ENCODE measurements around the gene PDCD11.
"Not testable (repeated sequence)": the region's sequence is repeated elsewhere in the genome, so short reads cannot be mapped to it uniquely, and the experiment has no call there.

PDCD11 gene, protein sequence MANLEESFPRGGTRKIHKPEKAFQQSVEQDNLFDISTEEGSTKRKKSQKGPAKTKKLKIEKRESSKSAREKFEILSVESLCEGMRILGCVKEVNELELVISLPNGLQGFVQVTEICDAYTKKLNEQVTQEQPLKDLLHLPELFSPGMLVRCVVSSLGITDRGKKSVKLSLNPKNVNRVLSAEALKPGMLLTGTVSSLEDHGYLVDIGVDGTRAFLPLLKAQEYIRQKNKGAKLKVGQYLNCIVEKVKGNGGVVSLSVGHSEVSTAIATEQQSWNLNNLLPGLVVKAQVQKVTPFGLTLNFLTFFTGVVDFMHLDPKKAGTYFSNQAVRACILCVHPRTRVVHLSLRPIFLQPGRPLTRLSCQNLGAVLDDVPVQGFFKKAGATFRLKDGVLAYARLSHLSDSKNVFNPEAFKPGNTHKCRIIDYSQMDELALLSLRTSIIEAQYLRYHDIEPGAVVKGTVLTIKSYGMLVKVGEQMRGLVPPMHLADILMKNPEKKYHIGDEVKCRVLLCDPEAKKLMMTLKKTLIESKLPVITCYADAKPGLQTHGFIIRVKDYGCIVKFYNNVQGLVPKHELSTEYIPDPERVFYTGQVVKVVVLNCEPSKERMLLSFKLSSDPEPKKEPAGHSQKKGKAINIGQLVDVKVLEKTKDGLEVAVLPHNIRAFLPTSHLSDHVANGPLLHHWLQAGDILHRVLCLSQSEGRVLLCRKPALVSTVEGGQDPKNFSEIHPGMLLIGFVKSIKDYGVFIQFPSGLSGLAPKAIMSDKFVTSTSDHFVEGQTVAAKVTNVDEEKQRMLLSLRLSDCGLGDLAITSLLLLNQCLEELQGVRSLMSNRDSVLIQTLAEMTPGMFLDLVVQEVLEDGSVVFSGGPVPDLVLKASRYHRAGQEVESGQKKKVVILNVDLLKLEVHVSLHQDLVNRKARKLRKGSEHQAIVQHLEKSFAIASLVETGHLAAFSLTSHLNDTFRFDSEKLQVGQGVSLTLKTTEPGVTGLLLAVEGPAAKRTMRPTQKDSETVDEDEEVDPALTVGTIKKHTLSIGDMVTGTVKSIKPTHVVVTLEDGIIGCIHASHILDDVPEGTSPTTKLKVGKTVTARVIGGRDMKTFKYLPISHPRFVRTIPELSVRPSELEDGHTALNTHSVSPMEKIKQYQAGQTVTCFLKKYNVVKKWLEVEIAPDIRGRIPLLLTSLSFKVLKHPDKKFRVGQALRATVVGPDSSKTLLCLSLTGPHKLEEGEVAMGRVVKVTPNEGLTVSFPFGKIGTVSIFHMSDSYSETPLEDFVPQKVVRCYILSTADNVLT (N-terminal part only)

DNA sequence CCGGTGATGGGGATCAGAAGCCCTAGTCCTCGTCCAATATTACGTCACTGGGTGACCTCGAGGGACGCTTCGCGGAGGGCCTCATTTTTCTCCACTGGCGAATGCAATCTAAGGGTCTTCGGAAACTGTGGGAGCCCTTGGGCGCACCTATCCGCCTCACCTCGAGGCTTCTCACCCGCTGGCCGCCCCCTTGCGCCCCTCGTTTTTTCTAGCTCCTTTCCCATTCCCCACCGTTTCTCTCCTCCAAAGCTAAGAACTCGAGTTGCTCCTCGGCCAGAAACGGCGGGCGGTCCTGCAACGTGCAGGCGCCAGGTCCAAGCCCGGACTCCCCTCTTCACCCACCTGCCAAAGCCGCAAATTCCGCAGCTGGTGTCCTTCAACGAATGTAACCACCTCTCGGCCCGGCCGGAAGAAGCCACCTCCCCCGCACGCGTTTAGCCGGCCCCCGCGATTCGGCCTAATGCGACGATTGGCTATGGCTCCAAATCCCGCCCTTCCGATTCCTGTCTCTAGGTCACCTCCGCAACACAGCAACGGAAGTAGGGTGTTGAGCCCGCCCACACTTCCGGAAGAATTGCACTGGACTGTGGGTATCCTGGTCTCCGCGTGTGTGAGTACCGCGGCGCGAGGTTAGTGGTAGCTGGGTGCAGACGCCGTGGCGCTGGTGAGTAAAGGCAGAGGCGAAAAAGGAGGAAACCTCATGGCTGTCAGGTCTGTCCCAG lies at the start of gene PDCD11, which contains the start of gene ATP5MK:
PDCD11 (plus strand) TSS at position 560 of the 722 bp plus-strand sequence. CDS start 1,801 bp downstream, outside the sequence.
ATP5MK (minus strand) TSS at position 409 of the 722 bp plus-strand sequence. CDS start 4,018 bp downstream, outside the sequence.
- DNase-seq = peak; percentile 50 to 98 (median 94)

DNA sequence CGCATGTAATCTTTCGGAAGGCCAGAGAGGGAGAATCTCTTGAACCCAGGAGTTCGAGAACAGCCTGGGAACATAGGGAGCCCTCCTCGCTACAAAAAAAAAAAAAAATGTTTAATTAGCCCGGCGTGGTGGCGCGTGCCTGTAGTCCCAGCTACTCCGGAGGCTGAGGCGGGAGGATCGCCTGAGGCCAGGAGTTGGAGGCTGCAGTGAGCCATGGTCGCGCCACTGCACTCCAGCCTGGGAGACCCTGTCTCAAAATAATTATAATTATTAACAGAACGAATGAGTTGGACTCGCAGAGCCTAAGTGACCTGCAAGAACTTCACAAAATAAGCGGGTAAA lies 46.3 kb upstream of the PDCD11 start:
- no peak for DNase-seq

DNA sequence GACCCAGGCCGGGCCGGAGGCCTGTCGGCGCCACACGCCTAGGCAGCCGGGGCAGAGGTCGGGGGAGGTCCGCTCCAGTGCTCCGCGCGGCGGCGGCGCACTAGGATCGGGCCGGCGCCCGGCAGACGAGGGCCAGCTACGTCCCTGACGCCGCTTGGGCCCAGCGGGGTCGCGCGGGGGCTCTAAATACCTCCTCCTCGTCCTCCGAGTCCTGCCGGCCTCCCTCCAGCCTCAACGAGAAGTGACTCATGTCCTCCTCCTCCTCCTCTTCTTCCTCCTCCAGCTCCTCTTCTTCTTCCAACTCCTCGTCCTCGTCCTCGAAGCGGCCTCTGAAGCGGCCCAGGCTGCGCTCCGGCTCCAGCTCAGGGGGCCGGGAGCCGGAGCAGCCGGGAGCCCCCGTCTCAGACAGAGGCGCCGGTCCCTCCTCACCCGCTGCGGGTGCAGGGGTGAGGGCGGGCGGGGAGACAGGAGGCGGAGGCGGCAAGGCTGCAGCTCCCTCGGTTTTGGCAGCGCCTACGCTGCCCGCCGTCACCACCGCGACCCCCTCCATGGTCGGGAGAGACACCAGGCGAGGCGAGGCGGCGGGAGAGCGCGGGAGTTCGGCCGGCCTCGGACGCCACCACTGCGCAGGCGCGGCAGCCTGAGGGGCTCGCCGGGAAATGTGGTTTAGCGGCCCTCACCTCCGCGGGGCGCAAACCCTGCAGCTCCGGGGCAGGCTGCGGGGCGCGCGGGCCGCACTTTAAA lies 45.7 kb upstream of the PDCD11 start, which contains the start of gene PCGF6:
PCGF6 (minus strand) TSS at position 624 of the 744 bp plus-strand sequence; CDS start at position 550, 74 bp downstream.
- DNase-seq = peak in 13 of 14 donors; percentile 35 to 86 (median 70)

DNA sequence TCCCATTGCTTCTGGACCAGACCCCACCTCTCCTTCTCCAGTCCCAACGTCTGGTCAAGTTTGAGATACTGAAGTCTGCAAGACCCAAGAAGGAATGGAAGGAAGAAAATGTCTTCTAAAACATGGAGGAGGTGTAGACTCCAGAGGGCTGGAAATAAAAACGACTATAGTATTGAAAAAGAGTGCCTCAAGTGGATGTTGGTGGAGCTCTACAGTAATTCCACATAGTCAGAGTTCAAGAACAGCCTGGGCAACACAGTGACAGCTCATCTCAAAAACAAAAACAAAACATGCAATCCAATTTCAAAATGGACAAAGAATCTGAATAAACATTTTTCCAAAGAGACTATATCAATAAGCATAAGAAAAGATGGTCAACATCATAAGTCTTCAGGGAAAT lies 43.1 kb upstream of the PDCD11 start:
- DNase-seq = no peak

DNA sequence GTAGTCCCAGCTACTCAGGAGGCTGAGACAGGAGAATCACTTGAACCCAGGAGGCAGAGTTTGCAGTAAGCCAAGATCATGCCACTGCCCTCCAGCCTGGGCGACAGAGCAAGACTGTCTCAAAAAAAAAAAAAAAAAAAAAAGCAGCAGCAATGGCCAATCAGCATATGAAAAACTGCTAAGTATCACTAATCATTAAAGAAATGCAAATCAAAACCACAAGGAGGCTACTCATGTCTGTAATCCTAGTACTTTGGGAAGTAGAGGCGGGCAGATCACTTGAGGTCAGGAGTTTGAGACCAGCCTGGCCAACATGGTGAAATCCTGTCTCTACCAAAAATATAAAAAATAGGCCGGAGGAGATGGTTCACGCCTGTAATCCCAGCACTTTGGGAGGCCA lies 41.9 kb upstream of the PDCD11 start:
- DNase-seq = not testable (repeated sequence)

DNA sequence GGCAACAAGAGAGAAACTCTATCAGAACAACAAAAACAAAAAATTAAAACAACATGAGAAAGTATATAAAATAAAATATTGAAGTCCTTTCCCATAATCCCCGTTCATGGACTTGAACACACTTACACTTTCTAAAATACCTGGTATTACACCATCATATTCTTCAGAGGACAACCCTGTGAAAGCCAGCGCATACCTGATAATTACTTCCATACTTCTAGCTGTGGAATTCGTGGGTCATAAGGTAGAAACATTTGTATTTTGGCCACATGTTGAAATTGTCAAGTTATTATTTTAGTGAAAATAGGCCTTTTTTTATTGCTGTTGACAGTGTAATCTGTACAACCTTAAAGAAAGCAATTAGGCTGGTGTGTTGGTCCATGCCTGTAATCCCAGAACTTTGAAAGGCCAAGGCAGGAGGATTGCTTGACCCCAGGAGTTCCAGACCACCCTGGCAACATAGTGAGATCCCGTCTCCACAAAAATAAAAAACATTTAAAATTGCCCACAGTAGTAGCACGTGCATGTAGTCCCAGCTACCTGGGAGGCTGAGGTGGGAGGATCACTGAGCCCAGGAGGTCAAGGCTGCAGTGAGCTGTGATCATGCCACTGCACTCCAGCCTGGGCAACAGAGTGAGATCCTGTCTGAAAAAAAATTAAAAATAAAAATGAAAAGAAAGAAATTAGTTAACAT lies 40.4 kb upstream of the PDCD11 start:
- no peak for DNase-seq

DNA sequence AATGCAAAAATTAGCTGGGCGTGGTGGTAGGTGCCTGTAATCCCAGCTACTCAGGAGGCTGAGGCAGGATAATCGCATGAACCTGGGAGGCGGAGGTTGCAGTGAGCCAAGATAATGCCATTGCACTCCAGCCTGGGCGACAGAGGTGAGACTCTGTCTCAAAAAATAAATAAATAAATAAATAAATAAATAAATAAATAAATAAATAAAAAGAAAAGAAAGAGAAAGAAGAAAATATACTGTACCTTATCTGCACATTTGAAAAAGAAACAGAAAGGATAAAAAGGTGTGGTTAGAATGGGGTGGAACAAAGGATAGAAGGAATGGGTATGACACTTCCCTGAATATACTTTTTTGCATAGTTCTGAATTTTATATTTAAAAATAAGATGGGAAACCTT lies 36.9 kb upstream of the PDCD11 start:
- not testable (repeated sequence) for DNase-seq

DNA sequence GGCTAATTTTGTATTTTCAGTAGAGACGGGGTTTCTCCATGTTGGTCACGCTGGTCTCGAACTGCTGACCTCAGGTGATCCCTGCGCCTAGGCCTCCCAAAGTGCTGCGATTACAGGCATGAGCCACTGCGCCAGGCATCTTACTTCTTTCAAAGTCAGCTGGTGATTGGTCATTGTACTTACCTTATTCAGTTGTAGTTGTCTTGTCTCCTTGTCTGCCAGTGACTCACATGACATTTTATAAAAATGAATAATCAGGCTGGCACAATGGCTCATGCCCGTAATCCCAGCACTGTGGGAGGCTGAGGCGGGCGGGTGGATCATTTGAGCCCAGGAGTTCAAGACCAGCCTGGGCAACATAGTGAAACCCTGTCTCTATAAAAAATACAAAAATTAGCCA lies 35.6 kb upstream of the PDCD11 start:
- DNase-seq = not testable (repeated sequence)

DNA sequence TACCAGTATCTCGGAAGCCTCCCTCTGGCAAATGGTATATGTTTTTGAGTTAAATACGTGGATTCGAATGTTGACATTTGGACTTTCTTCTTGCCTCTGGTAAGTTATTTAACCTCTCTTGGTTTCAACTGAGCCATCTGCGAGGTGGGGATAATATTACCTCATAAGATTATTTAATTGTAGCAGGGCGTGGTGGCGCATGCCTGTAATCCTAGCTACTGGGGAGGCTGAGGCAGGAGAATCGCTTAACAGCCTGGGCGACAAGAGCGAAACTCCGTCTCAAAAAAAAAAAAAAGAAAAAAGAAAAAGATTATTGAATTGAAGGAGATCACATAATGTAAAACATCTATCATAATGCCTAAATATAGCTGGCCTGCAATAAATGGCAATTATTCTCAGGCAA lies 29.0 kb upstream of the PDCD11 start:
- DNase-seq = no peak

DNA sequence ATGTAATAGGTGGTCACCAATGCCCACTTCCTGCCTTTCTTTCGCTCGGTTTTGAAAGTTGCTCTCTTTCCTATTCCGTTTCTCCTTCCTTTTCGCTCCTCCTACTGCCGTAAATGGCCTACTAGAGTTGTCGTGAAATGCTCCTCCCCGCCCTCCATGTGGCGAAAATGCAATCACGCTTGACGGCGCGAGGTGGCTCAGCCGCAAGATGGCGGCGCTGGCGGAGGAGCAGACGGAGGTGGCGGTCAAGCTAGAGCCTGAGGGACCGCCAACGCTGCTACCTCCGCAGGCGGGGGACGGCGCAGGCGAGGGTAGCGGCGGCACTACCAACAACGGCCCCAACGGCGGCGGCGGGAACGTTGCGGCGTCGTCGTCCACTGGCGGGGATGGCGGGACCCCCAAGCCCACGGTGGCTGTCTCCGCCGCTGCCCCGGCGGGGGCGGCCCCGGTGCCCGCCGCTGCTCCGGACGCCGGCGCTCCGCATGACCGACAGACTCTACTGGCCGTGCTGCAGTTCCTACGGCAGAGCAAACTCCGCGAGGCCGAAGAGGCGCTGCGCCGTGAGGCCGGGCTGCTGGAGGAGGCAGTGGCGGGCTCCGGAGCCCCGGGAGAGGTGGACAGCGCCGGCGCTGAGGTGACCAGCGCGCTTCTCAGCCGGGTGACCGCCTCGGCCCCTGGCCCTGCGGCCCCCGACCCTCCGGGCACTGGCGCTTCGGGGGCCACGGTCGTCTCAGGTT lies 28.5 kb upstream of the PDCD11 start, which contains the start of gene TAF5:
TAF5 (plus strand) TSS at position 195 of the 737 bp plus-strand sequence; CDS start at position 209, 14 bp downstream.
- DNase-seq = peak; percentile 20 to 92 (median 82)

DNA sequence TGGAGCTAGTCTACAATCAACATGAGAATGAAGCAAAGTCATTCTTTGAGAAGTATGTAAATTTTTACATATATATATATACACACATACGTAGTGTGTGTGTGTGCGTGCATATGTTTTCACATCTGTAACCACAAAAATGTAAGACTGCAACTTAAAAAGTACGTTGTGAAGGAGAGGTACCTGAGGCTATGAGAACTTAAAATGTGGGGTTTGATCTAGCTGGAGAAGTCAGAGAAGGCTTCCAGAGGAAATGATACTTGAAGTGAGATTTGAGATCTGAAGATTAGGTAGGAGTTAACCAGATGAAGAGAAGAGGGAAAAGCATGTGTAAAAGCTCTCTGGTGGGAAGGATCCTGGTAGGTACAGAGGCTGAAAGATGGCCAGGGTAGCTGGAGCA lies 22.9 kb upstream of the PDCD11 start:
- no peak for DNase-seq

DNA sequence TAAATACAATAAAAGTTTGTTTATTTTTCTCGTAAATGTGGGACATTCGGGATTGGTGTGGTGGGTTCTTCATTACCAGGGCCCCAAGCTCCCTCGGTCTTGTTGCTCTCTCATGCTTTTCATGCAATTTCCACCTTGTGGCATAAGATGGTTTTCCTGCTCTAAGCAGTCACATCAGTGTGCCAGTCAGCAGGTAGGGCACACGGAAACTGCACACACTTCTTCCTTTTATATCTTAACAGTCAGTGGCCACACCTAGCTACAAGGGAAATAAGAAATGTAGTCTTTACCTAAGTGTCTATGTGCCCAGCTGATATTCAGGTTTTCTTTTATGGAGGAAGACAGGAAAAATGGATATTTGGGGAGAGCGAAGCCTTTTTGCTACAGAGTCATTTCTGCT lies 22.2 kb upstream of the PDCD11 start:
- DNase-seq = no peak

DNA sequence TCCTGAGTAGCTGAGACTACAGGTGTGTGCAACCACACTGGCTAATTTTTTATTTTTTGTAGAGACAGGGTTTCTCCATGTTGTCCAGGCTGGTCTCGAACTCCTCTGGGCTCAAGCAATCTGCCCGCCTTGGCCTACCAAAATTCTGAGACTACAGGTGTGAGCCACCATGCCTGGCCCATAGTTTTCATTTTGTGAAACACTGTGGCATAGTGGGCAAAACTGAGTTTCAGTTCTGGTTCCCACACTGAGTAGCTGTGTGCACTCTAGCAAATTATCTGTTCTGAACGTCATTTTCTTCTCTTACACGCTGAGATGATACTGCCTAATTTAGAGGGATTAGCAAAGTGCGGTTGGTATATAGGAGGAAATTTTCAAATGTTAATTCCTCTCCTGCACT lies 13.7 kb upstream of the PDCD11 start:
- no peak for DNase-seq

DNA sequence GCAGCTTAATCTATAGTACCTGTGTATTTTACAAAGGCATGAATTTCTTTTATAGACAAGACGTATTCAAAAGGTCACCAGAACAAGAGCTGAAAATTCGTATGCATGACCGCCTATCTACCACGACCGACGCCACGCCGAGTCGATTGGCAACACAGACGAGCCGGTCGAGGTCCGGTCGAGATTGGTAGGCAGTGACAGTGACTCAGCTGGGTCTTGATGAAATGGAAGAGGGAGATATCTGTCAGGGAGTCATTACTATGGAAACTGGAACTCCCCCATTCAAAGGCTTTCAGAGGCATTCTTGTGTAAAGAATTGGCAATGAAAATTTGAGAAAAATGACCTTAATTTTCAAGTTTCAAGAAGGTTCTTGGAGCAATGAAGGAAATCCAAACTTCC lies 2.2 kb upstream of the PDCD11 start:
- no peak for DNase-seq

DNA sequence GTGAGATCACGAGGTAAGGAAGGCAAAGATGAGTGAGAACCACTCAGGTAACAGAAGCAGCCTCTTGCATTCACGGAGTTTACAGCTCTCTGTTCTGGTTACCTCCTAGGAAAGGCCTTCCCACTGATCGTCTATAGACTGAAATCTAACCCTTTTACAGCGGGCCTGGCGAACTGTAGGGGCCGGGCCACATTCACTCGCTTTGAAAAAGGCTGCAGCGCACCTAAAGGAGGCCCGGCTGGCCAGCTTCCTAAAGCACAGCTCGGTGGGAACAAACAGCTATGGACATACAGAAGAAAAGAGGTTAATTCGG lies 716 bp upstream of the PDCD11 start:
- no peak for DNase-seq

DNA sequence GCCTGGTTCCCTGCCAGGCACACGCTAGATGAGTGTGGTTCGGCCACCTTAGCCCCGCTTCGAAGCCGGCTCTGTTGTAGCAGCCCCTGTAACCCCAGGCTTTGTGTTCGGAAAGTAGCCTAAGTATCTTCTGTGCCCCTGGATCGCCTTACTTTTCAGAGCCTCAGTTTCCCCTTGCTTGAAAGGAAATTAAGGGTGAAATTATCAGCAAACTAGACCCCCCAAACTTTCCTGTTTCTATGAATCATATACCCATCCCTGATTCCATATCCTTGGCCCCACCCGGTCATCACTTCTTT lies 312 bp downstream of the PDCD11 start:
- DNase-seq = no peak

DNA sequence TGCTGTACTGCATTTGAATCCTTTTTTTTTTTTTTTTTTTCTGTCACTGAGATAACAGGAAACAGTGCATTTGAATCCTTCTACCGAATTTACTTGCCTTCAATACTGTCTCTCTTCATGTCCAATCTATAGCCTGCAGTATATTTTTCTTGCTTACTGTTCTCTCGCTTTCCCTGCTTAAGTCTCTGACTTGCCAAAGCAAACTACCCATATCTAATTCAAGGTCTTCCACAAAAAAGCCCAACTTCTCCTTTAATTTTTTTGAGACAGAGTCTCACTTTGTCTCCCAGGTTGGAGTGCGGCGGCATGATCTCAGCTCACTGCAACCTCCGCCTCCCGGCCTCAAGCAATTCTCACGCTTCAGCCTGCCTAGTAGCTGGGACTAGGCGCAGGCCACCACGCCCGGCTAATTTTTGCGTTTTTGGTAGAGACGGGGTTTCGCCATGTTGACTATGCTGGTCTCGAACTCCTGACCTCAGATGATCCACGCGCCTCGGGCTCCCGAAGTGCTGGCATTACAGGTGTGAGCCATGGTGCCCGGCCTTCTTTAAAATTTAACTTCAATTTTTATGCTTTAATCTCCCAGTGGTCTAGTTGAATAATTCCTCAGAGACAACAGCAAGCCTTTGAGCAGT lies 882 bp downstream of the PDCD11 start:
- DNase-seq = no peak

DNA sequence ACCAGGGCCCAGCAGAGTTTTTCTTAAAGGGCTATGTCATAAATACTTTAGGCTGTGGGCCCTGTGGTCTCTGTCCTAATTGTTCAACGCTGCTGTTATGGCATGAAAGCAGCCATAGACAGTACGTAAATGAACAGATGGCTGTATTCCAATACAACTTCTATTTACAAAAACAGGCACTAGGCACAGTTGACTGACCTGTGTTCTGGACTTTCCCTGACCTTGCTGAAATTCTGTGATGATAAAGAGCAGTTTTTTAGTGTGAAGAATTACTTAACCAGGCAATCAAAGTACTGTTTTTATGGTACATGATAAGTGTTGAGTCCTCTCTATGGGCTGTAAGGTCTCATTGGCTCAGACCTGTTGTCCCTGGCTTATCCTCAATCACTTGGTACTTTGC lies 17.1 kb downstream of the PDCD11 start:
- DNase-seq = no peak

DNA sequence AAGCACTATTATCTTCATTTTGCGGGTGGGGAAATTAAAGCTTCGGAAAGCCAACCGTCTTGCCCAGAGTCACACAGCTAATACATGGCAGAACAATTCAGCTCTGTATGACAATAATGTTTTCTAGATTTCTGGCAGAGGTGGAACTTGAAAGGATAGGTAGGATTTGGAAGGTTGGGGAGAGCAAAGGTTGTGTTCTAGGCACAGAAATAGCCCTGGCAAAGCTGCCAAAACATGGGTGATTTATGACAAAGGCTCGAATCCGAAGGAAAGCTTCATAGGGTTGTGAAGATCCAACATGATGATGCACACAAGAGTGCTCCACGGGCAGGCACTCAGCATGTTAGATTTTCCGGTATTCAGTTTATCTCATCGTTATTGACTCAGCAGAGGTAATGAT lies 19.2 kb downstream of the PDCD11 start:
- no peak for DNase-seq
